Melanocyte of skin (primary cell): ENCODE results near the gene POU6F1. TPM values are rescaled to one million over a fixed set of nuclear protein-coding genes. Genes with fewer than 3 reads are reported as not detected.

ENCODE experiments used
- small RNA-seq, 2 donors: library from RNA; depleted of rRNA; stranded (forward); fragments of <200 nt; gene quantifications; one replicate each; pipeline ENCODE3, GENCODE V24; 2012
- total RNA-seq, 2 donors: library from RNA; depleted of rRNA; stranded (reverse); fragments of >200 nt; gene quantifications; 2 replicates each; pipeline ENCODE4 v1.2.3, GENCODE V29; 2012

Gene POU6F1, protein sequence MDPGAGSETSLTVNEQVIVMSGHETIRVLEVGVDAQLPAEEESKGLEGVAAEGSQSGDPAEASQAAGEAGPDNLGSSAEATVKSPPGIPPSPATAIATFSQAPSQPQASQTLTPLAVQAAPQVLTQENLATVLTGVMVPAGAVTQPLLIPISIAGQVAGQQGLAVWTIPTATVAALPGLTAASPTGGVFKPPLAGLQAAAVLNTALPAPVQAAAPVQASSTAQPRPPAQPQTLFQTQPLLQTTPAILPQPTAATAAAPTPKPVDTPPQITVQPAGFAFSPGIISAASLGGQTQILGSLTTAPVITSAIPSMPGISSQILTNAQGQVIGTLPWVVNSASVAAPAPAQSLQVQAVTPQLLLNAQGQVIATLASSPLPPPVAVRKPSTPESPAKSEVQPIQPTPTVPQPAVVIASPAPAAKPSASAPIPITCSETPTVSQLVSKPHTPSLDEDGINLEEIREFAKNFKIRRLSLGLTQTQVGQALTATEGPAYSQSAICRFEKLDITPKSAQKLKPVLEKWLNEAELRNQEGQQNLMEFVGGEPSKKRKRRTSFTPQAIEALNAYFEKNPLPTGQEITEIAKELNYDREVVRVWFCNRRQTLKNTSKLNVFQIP
- total RNA-seq, result 1 to 10 TPM; 1.3 to 2.8 TPM

DNA sequence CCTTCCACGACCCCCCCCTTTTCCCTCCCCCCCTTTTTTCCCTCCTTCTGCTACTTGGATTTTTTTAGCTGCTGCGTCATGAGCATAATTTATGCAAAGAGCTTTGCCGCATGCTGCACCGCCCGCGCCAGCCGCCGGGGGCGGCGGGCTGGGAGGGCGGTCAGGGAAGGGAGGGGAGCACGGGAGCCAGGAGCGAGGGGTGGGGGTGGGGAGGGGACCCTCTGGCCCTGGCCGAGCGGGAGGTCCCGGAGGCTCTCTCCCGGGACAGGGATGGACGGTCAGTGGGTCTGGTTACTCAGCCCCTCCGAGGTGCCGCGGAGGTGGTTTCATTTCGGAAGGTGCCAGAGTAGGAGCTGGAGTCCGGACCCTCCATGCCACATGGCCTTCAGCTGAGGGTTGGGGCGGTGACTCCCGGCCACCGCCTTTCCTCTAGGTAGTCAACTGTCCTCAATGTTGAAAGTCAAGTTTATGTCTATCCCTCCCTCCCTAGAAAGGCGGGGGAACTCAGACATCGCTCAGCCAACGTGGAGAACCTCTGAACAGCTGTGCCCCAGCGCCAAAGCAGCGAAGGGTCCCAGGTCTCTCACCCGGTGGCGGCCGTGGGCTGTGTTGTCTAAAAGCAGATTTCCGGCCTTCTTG lies at the start of gene POU6F1:
Gene POU6F1 (minus strand): TSS at position 95 of the 639 bp plus-strand sequence. CDS start 11,226 bp downstream, outside the sequence.

DNA sequence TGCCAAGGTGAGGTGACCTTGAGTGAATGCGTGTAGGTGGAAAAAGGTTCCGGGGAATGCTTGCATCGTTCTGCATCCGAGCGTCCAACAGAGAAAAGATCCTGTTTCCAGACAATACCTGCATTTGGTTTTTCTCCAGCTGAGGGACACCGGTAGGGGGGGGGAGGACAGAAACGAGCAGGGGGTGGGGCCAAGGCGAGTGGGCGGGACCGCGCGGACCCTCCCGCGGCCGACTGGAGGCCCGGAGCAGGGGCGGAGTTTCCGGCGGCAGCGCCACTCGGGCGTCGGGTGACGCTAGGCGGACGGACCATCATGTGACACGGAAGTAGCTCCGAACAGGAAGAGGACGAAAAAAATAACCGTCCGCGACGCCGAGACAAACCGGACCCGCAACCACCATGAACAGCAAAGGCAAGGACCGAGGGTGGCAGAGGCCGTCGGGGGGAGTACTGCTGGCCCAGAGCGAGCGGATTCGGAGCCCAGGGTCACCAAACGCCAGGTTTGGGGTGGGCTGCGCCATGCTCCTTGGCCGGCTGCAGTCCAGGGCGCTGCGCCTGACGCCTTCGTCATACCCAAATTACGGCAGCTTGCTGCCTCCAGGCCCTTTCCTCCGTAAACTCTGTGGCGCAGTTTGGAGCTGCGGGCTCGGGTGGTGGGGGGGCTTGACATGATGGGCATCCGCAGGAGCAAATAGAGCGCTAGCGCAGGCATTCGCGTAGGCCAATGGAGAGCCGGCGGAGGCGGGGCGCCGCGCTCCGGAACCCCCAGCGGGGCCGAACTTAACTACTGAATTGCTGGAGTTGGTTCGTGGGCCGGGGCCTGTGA lies 20.9 kb upstream of the POU6F1 start, which contains the start of gene DAZAP2:
Gene DAZAP2 (plus strand): TSS at position 317 of the 825 bp plus-strand sequence. CDS start 82 bp downstream, at position 399.

DNA sequence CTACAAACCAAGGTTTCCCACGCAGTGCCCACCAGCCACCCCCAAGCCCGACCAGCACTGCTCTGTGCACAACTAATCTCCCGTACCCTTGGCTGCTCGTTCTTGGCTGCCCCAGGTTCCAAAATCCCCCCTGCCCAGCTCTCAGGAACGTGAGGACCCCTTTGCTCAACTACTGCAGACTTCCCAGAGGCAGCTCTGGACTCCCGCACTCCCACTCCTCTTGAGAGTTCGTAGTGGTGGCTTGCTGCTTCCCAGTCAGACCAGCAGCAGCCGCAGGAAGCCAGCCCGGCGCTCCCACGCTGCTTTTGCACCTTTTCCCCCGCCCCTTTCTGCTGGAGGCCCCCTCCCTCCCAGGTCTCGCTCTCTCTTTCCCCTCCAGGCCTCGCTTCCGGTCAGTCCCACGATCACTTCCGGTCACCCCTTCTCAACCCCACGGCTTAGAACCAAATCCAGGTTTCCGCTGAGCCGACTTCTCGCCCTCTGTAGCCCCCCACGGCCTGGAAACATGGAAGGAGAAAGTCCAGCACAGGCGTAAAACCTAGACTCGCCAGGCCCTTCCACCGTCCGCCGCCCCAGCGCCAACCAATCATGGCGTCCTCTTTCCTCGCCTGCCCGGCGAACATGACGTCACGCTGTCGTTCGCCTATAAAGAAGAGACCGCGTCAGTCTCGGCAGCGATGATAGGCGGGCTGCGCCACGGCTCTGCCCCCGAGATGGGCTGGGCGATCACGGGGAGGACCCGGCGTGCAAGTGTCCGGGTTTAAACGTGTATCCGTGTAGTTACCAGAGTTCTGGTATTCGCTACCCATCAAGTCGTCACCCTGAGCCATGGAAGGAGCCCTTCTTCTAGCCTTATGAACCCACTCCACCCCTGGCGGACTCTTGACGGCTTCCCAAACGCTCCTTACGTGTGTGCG lies 45.1 kb downstream of the POU6F1 start, which contains the start of gene TFCP2:
Gene TFCP2 (minus strand): TSS at position 621 of the 917 bp plus-strand sequence. CDS start 713 bp downstream, outside the sequence.

Small RNAs within 50 kb of the gene (small RNA-seq; reads per million reads assigned to genes)
- gene RF00019, result 0 reads per million in 2 donors
- 0 reads per million in 2 donors for gene RNU6-199P

Other genes with a start within 250 kb of the POU6F1 start
- gene SLC11A2, start 191.7 kb downstream of the POU6F1 start, total RNA-seq, result 100 to 1,000 TPM; 137 to 336 TPM
- gene LETMD1, start 169.7 kb downstream of the POU6F1 start, total RNA-seq, result 10 to 100 TPM; 27.0 to 34.1 TPM
- gene CSRNP2, start 134.5 kb downstream of the POU6F1 start, total RNA-seq, result 10 to 100 TPM; 19.0 to 19.3 TPM
- gene TFCP2, start 44.9 kb downstream of the POU6F1 start, total RNA-seq, result 1 to 10 TPM; 5.5 to 9.7 TPM
- 100 to 1,000 TPM; 218 to 230 TPM for gene DAZAP2, start 20.8 kb upstream of the POU6F1 start, total RNA-seq
- gene SMAGP, start 52.4 kb upstream of the POU6F1 start, total RNA-seq, result 1 to 10 TPM in 1 of 2 donors, not detected in 1; 1.3 TPM
- gene BIN2, start 106.1 kb upstream of the POU6F1 start, total RNA-seq, result not detected
- gene CELA1, start 128.6 kb upstream of the POU6F1 start, total RNA-seq, result not detected
- gene GALNT6, start 173.3 kb upstream of the POU6F1 start, total RNA-seq, result 1 to 10 TPM in 1 of 2 donors, under 1 TPM in 1; 0.34 to 3.0 TPM
- under 1 TPM; 0.33 to 0.34 TPM for gene SLC4A8, start 206.8 kb upstream of the POU6F1 start, total RNA-seq